ENCODE results near the gene SPO11.

Gene SPO11

GRCh38 chr20:57372157-57372556 lies 42.6 kb downstream of the SPO11 start:
- no peak for DNase-seq (ENCODE audit: low spot score)
- Histone ChIP-seq H3K79me1 (ENCODE audit: low read depth, low read length) (no peaks in the 10 kb centered on the region), H4K8ac (ENCODE audit: low read depth, low read length) (no peak overlapping the region), H2AFZ (ENCODE audit: low read length) (no peak overlapping the region), H4K91ac (ENCODE audit: low read depth, low read length, poor library complexity) (no peak overlapping the region), H3K4ac (ENCODE audit: low read length) (no peak overlapping the region), H3K4me1 (ENCODE audit: control insufficient read depth in 2 of 2, insufficient read depth in 1 of 2, low read depth in 1 of 2, low read length in 2 of 2) (no peaks in the 10 kb centered on the region), H3K36me3 (replicated peaks in 1 of 2; ENCODE audit: control insufficient read depth in 2 of 2, insufficient read depth in 2 of 2, low read length in 2 of 2) (peaks cover 70 to 99% of the 10 kb centered on the region in 2 donors), H3K4me3 (ENCODE audit: low read length in 2 of 2) (no peak overlapping the region), H2BK15ac (ENCODE audit: low read length) (no peak overlapping the region), H2BK120ac (ENCODE audit: low read depth, low read length) (no peak overlapping the region), H3K14ac (ENCODE audit: low read length) (no peak overlapping the region), H2BK5ac (ENCODE audit: low read length) (no peak overlapping the region), H3K27me3 (ENCODE audit: control insufficient read depth in 3 of 3, insufficient read depth in 3 of 3, low read depth in 1 of 3, low read length in 3 of 3) (no peaks in the 10 kb centered on the region), H3K23ac (ENCODE audit: low read depth, low read length, poor library complexity) (no peak overlapping the region), H3K18ac (ENCODE audit: low read length) (no peak overlapping the region), H3K27ac (replicated peaks; ENCODE audit: low read length) (no peak overlapping the region), H3K4me2 (ENCODE audit: insufficient read depth, low read length, poor library complexity, severe bottlenecking) (no peak overlapping the region), H3K9ac (ENCODE audit: low read depth, low read length, poor library complexity) (no peak overlapping the region), H2AK5ac (ENCODE audit: low read depth, low read length) (no peak overlapping the region), H2BK12ac (ENCODE audit: low read length) (no peak overlapping the region), H3K9me3 (replicated peaks in 1 of 2; ENCODE audit: control insufficient read depth in 2 of 2, insufficient read depth in 1 of 2, low read depth in 1 of 2, low read length in 2 of 2) (no peaks in the 10 kb centered on the region)
- no CpG with 5 or more reads among the region's 9 CpGs for WGBS, 2 donors (ENCODE audit: extremely low coverage in 2 of 2, insufficient read length in 2 of 2, insufficient replicate concordance in 1 of 2)

- no peak overlapping the region for H3K9ac ChIP-seq (ENCODE audit: low read depth, low read length, poor library complexity)
- H3K4me1 ChIP-seq (ENCODE audit: control insufficient read depth in 2 of 2, insufficient read depth in 1 of 2, low read depth in 1 of 2, low read length in 2 of 2): no peaks in the 10 kb centered on the region
- no peak overlapping the region for H4K8ac ChIP-seq (ENCODE audit: low read depth, low read length)
- H3K27ac ChIP-seq (replicated peaks; ENCODE audit: low read length): no peak overlapping the region
- WGBS, 2 donors (ENCODE audit: extremely low coverage in 2 of 2, insufficient read length in 2 of 2, insufficient replicate concordance in 1 of 2): no CpG with 5 or more reads among the region's 25 CpGs
- H3K4ac ChIP-seq (ENCODE audit: low read length): no peak overlapping the region
- no peak overlapping the region for H2AFZ ChIP-seq (ENCODE audit: low read length)
- H2BK15ac ChIP-seq (ENCODE audit: low read length): no peak overlapping the region
- no peaks in the 10 kb centered on the region for H3K79me1 ChIP-seq (ENCODE audit: low read depth, low read length)
- no peak overlapping the region for H3K14ac ChIP-seq (ENCODE audit: low read length)
- H3K4me2 ChIP-seq (ENCODE audit: insufficient read depth, low read length, poor library complexity, severe bottlenecking): no peak overlapping the region
- H4K91ac ChIP-seq (ENCODE audit: low read depth, low read length, poor library complexity): no peak overlapping the region
- H3K36me3 ChIP-seq (replicated peaks in 1 of 2; ENCODE audit: control insufficient read depth in 2 of 2, insufficient read depth in 2 of 2, low read length in 2 of 2): peaks cover 72 to 99% of the 10 kb centered on the region in 2 donors
- no peaks in the 10 kb centered on the region for H3K9me3 ChIP-seq (replicated peaks in 1 of 2; ENCODE audit: control insufficient read depth in 2 of 2, insufficient read depth in 1 of 2, low read depth in 1 of 2, low read length in 2 of 2)
- no peak overlapping the region for H2BK12ac ChIP-seq (ENCODE audit: low read length)
- no peak overlapping the region for H2AK5ac ChIP-seq (ENCODE audit: low read depth, low read length)
- no peak overlapping the region for H3K18ac ChIP-seq (ENCODE audit: low read length)
- H3K23ac ChIP-seq (ENCODE audit: low read depth, low read length, poor library complexity): no peak overlapping the region
- no peak for DNase-seq (ENCODE audit: low spot score)
- no peak overlapping the region for H2BK120ac ChIP-seq (ENCODE audit: low read depth, low read length)
- H3K27me3 ChIP-seq (ENCODE audit: control insufficient read depth in 3 of 3, insufficient read depth in 3 of 3, low read depth in 1 of 3, low read length in 3 of 3): no peaks in the 10 kb centered on the region
- no peak overlapping the region for H3K4me3 ChIP-seq (ENCODE audit: low read length in 2 of 2)
- H2BK5ac ChIP-seq (ENCODE audit: low read length): no peak overlapping the region
Measured at GRCh38 chr20:57372581-57373350, 43.2 kb downstream of the SPO11 start.

GRCh38 chr20:57374343-57374930 lies 44.8 kb downstream of the SPO11 start:
- no peak overlapping the region for H2BK12ac ChIP-seq (ENCODE audit: low read length)
- H3K79me1 ChIP-seq (ENCODE audit: low read depth, low read length): no peaks in the 10 kb centered on the region
- no peak overlapping the region for H2AFZ ChIP-seq (ENCODE audit: low read length)
- H3K9ac ChIP-seq (ENCODE audit: low read depth, low read length, poor library complexity): no peak overlapping the region
- H2BK120ac ChIP-seq (ENCODE audit: low read depth, low read length): no peak overlapping the region
- H4K8ac ChIP-seq (ENCODE audit: low read depth, low read length): no peak overlapping the region
- H3K9me3 ChIP-seq (replicated peaks in 1 of 2; ENCODE audit: control insufficient read depth in 2 of 2, insufficient read depth in 1 of 2, low read depth in 1 of 2, low read length in 2 of 2): no peaks in the 10 kb centered on the region
- no CpG with 5 or more reads among the region's 12 CpGs for WGBS, 2 donors (ENCODE audit: extremely low coverage in 2 of 2, insufficient read length in 2 of 2, insufficient replicate concordance in 1 of 2)
- H3K4me3 ChIP-seq (ENCODE audit: low read length in 2 of 2): no peak overlapping the region
- no peak overlapping the region for H3K27ac ChIP-seq (replicated peaks; ENCODE audit: low read length)
- no peak overlapping the region for H2BK5ac ChIP-seq (ENCODE audit: low read length)
- H2AK5ac ChIP-seq (ENCODE audit: low read depth, low read length): no peak overlapping the region
- H3K4me1 ChIP-seq (ENCODE audit: control insufficient read depth in 2 of 2, insufficient read depth in 1 of 2, low read depth in 1 of 2, low read length in 2 of 2): no peaks in the 10 kb centered on the region
- H3K27me3 ChIP-seq (ENCODE audit: control insufficient read depth in 3 of 3, insufficient read depth in 3 of 3, low read depth in 1 of 3, low read length in 3 of 3): no peaks in the 10 kb centered on the region
- peaks cover 68 to 98% of the 10 kb centered on the region in 2 donors for H3K36me3 ChIP-seq (replicated peaks in 1 of 2; ENCODE audit: control insufficient read depth in 2 of 2, insufficient read depth in 2 of 2, low read length in 2 of 2)
- no peak overlapping the region for H3K23ac ChIP-seq (ENCODE audit: low read depth, low read length, poor library complexity)
- H2BK15ac ChIP-seq (ENCODE audit: low read length): no peak overlapping the region
- no peak overlapping the region for H3K18ac ChIP-seq (ENCODE audit: low read length)
- H3K14ac ChIP-seq (ENCODE audit: low read length): no peak overlapping the region
- no peak overlapping the region for H4K91ac ChIP-seq (ENCODE audit: low read depth, low read length, poor library complexity)
- H3K4ac ChIP-seq (ENCODE audit: low read length): no peak overlapping the region
- no peak overlapping the region for H3K4me2 ChIP-seq (ENCODE audit: insufficient read depth, low read length, poor library complexity, severe bottlenecking)
- no peak for DNase-seq (ENCODE audit: low spot score)

GRCh38 chr20:57374931-57375651 lies 45.5 kb downstream of the SPO11 start:
- Histone ChIP-seq H3K18ac (ENCODE audit: low read length) (no peak overlapping the region), H2BK12ac (ENCODE audit: low read length) (no peak overlapping the region), H3K27ac (replicated peaks; ENCODE audit: low read length) (no peak overlapping the region), H2AK5ac (ENCODE audit: low read depth, low read length) (no peak overlapping the region), H3K9me3 (replicated peaks in 1 of 2; ENCODE audit: control insufficient read depth in 2 of 2, insufficient read depth in 1 of 2, low read depth in 1 of 2, low read length in 2 of 2) (no peaks in the 10 kb centered on the region), H2BK15ac (ENCODE audit: low read length) (no peak overlapping the region), H4K8ac (ENCODE audit: low read depth, low read length) (no peak overlapping the region), H3K4me2 (ENCODE audit: insufficient read depth, low read length, poor library complexity, severe bottlenecking) (no peak overlapping the region), H3K4ac (ENCODE audit: low read length) (no peak overlapping the region), H3K4me1 (ENCODE audit: control insufficient read depth in 2 of 2, insufficient read depth in 1 of 2, low read depth in 1 of 2, low read length in 2 of 2) (no peaks in the 10 kb centered on the region), H3K9ac (ENCODE audit: low read depth, low read length, poor library complexity) (no peak overlapping the region), H4K91ac (ENCODE audit: low read depth, low read length, poor library complexity) (no peak overlapping the region), H2BK120ac (ENCODE audit: low read depth, low read length) (no peak overlapping the region), H3K27me3 (ENCODE audit: control insufficient read depth in 3 of 3, insufficient read depth in 3 of 3, low read depth in 1 of 3, low read length in 3 of 3) (no peaks in the 10 kb centered on the region), H2AFZ (ENCODE audit: low read length) (no peak overlapping the region), H3K79me1 (ENCODE audit: low read depth, low read length) (no peaks in the 10 kb centered on the region), H2BK5ac (ENCODE audit: low read length) (no peak overlapping the region), H3K36me3 (replicated peaks in 1 of 2; ENCODE audit: control insufficient read depth in 2 of 2, insufficient read depth in 2 of 2, low read length in 2 of 2) (peaks cover 62 to 98% of the 10 kb centered on the region in 2 donors), H3K14ac (ENCODE audit: low read length) (no peak overlapping the region), H3K23ac (ENCODE audit: low read depth, low read length, poor library complexity) (no peak overlapping the region), H3K4me3 (ENCODE audit: low read length in 2 of 2) (no peak overlapping the region)
- no CpG with 5 or more reads among the region's 14 CpGs for WGBS, 2 donors (ENCODE audit: extremely low coverage in 2 of 2, insufficient read length in 2 of 2, insufficient replicate concordance in 1 of 2)
- no peak for DNase-seq (ENCODE audit: low spot score)
